GM23338 (cell line): Measurements from ENCODE around the gene M1AP. TPM values are rescaled to one million over a fixed set of nuclear protein-coding genes. Genes with fewer than 3 reads are reported as not detected.

Experiments
- ATAC-seq: fragments of 200-7000 bp; cut with Tn5 transposase; 3 replicates; pipeline ENCODE4 v1.9.1; 2020
- DNase-seq: peaks from one replicate; pipeline ENCODE4 v3.0.0-alpha.2; 2015; ENCODE audit warnings: low spot score
- H2AFZ ChIP-seq: fragments of 200-600 bp; sonication (generic); 2 replicates; pipeline ENCODE4 v1.8.0; 2016; ENCODE audit warnings: antibody characterized with exemption, mild to moderate bottlenecking, moderate library complexity
- H3F3A ChIP-seq: fragments of 200-600 bp; sonication (generic); replicated peaks from 2 replicates; pipeline ENCODE4 v1.8.0; 2017; ENCODE audit warnings: antibody characterized with exemption, mixed run types, low read depth
- H3K27ac ChIP-seq: fragments of 200-600 bp; sonication (generic); 2 replicates; pipeline ENCODE4 v1.6.1; 2016; ENCODE audit warnings: low read depth
- H3K27me3 ChIP-seq: fragments of 200-600 bp; sonication (generic); 2 replicates; pipeline ENCODE4 v1.8.0; 2016; ENCODE audit warnings: mild to moderate bottlenecking, mixed run types, moderate library complexity; ENCODE audit not compliant: insufficient read depth
- H3K36me3 ChIP-seq: fragments of 200-600 bp; sonication (generic); 2 replicates; pipeline ENCODE4 v1.8.0; 2016; ENCODE audit warnings: mild to moderate bottlenecking; ENCODE audit not compliant: insufficient read depth
- H3K4me1 ChIP-seq: fragments of 200-600 bp; sonication (generic); 2 replicates; pipeline ENCODE4 v1.8.0; 2016; ENCODE audit warnings: mild to moderate bottlenecking, moderate library complexity; ENCODE audit not compliant: insufficient read depth
- H3K4me2 ChIP-seq: fragments of 200-600 bp; sonication (generic); 2 replicates; pipeline ENCODE4 v1.7.1; 2017; ENCODE audit warnings: mixed run types
- H3K4me3 ChIP-seq: fragments of 200-600 bp; sonication (generic); 2 replicates; pipeline ENCODE4 v1.6.1; 2016; ENCODE audit warnings: mixed run types
- H3K79me2 ChIP-seq: fragments of 200-600 bp; sonication (generic); replicated peaks from 2 replicates; pipeline ENCODE4 v1.8.0; 2017; ENCODE audit warnings: mild to moderate bottlenecking; ENCODE audit not compliant: insufficient read depth
- H3K9me2 ChIP-seq: fragments of 200-600 bp; sonication (generic); 2 replicates; pipeline ENCODE4 v1.8.0; 2017; ENCODE audit not compliant: insufficient read depth
- H4K20me1 ChIP-seq: fragments of 200-600 bp; sonication (generic); replicated peaks from 2 replicates; pipeline ENCODE4 v1.8.0; 2017; ENCODE audit warnings: mild to moderate bottlenecking; ENCODE audit not compliant: insufficient read depth
- H3K27ac Mint-ChIP-seq: 2 replicates; pipeline ENCODE4 v1.8.0; 2020; ENCODE audit warnings: inconsistent platforms, mild to moderate bottlenecking, moderate library complexity, mixed read lengths
- H3K27me3 Mint-ChIP-seq: 3 replicates; pipeline ENCODE4 v1.8.0; 2022; ENCODE audit warnings: low read depth, mild to moderate bottlenecking, moderate library complexity, mixed read lengths, inconsistent platforms; ENCODE audit not compliant: insufficient read depth, poor library complexity
- H3K36me3 Mint-ChIP-seq: 3 replicates; pipeline ENCODE4 v1.8.0; 2021; ENCODE audit warnings: low read depth, mild to moderate bottlenecking, inconsistent platforms, moderate library complexity, mixed read lengths
- H3K4me1 Mint-ChIP-seq: 3 replicates; pipeline ENCODE4 v1.8.0; 2020; ENCODE audit warnings: mild to moderate bottlenecking, inconsistent platforms, mixed read lengths
- H3K4me3 Mint-ChIP-seq: 3 replicates; pipeline ENCODE4 v1.8.0; 2021; ENCODE audit warnings: moderate library complexity, mild to moderate bottlenecking, inconsistent platforms, mixed read lengths
- H3K9me3 Mint-ChIP-seq: 3 replicates; pipeline ENCODE4 v1.8.0; 2020; ENCODE audit warnings: moderate library complexity, mild to moderate bottlenecking, inconsistent platforms, mixed read lengths
- CREB1 ChIP-seq: fragments of 250-450 bp; sonication (Bioruptor Pico); IDR thresholded peaks from 2 replicates; pipeline ENCODE4 v1.5.0; 2020; ENCODE audit warnings: low read depth, mild to moderate bottlenecking, moderate library complexity
- EZH2 ChIP-seq: fragments of 200-600 bp; sonication (generic); IDR thresholded peaks from one replicate; pipeline ENCODE4 v1.8.0; 2017; ENCODE audit warnings: antibody characterized with exemption, mild to moderate bottlenecking, low read depth; ENCODE audit not compliant: unreplicated experiment
- EZH2phosphoT487 ChIP-seq: fragments of 200-600 bp; sonication (generic); IDR thresholded peaks from one replicate; pipeline ENCODE4 v1.8.1; 2018; ENCODE audit warnings: antibody characterized with exemption; ENCODE audit not compliant: unreplicated experiment
- JUNB ChIP-seq: IDR thresholded peaks from one replicate; pipeline ENCODE4 v1.6.1; 2016; ENCODE audit warnings: antibody characterized with exemption; ENCODE audit not compliant: unreplicated experiment
- NANOG ChIP-seq: IDR thresholded peaks from 2 replicates; pipeline ENCODE4 v1.6.1; 2016; ENCODE audit warnings: antibody characterized with exemption, borderline replicate concordance
- POLR2AphosphoS5 ChIP-seq: IDR thresholded peaks from 2 replicates; pipeline ENCODE4 v1.6.1; 2016; ENCODE audit warnings: antibody characterized with exemption, low read depth
- STAT1 ChIP-seq: IDR thresholded peaks from one replicate; pipeline ENCODE4 v1.6.1; 2016; ENCODE audit warnings: antibody characterized with exemption; ENCODE audit not compliant: unreplicated experiment
- ZNF114 ChIP-seq: fragments of 250-450 bp; sonication (Bioruptor Pico); IDR thresholded peaks from 2 replicates; pipeline ENCODE4 v1.5.0; 2020; ENCODE audit warnings: mild to moderate bottlenecking, moderate library complexity
- ZNF331 ChIP-seq: fragments of 250-450 bp; sonication (Bioruptor Pico); IDR thresholded peaks from 2 replicates; pipeline ENCODE4 v1.5.0; 2020; ENCODE audit warnings: low read depth, mild to moderate bottlenecking, moderate library complexity
- polyA plus RNA-seq: library from polyadenylated mRNA; unstranded; fragments of >200 nt; fragmentation: Nextera tagmentation; extraction: Ambion mirVana; gene quantifications from 2 replicates; pipeline ENCODE4 v1.2.1, GENCODE V29; 2016
- total RNA-seq: library from RNA; depleted of rRNA; stranded (reverse); fragments of >200 nt; shearing (Covaris generic); gene quantifications from 2 replicates; pipeline ENCODE4 v1.2.3, GENCODE V29; 2014
- TF ChIP-seq, protein P1 (sequence below): fragments of 250-450 bp; sonication (Bioruptor Pico); IDR thresholded peaks from 2 replicates; pipeline ENCODE4 v1.5.0; 2020; ENCODE audit warnings: mild to moderate bottlenecking, moderate library complexity
- TF ChIP-seq, protein P2 (sequence below): IDR thresholded peaks from one replicate; pipeline ENCODE4 v1.6.1; 2018; ENCODE audit warnings: antibody characterized with exemption; ENCODE audit not compliant: unreplicated experiment
- TF ChIP-seq, protein P3 (sequence below): IDR thresholded peaks from 2 replicates; pipeline ENCODE4 v1.6.1; 2016; ENCODE audit warnings: antibody characterized with exemption
- TF ChIP-seq, protein P4 (sequence below), 2 experiments: fragments of 200-600 bp in 1 of 2; sonication (generic) in 1 of 2; conservative IDR thresholded peaks; 2 replicates each; pipeline versions ENCODE4 v1.5.1 to v1.6.1; 2016 to 2017; ENCODE audit warnings: antibody characterized with exemption in 2 of 2, low read depth in 2 of 2, mild to moderate bottlenecking in 2 of 2, moderate library complexity in 1 of 2

Gene M1AP
- total and polyA plus RNA-seq, 2 experiments from 2014 or later: 5.1 to 12.1 TPM

DNA sequence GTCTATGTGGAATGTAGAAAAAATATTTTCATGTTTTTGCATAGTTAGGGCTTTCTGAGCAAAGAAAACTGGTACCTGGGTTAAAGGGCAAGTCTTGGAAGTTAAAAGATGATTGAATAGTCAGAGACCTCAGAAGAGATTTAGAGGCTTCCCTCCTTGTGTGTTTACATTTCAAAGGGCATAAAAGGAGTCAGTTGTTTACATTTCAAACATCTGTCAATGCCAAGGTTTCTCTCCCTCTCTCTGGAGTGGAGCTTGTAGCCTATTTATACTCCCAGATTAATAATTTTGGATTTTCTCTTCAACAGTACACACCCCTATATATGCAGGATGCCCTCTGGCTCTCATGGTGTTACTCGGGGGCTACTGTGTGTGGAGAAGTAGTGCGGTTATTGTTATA is 8.6 kb downstream of the M1AP start:
- Mint-ChIP-seq H3K27me3 (peaks cover 2% of the 10 kb centered on the region), H3K36me3 (no peaks in the 10 kb centered on the region)
- no peak for ATAC-seq

More for the DNA sequence above, 8.6 kb downstream of the M1AP start:
- Mint-ChIP-seq H3K27ac (no peak overlapping the region), H3K4me1 (peaks cover 4% of the 10 kb centered on the region; the same call in 1 of the 3 replicates), H3K9me3 (no peaks in the 10 kb centered on the region), H3K4me3 (no peak overlapping the region)
- H3K4me3 ChIP-seq: no peak overlapping the region
- H3K36me3 ChIP-seq: no peaks in the 10 kb centered on the region
- TF ChIP-seq NANOG (no peak), ZNF114 (CRISPR knock-in tag) (no peak), JUNB (no peak), CREB1 (CRISPR knock-in tag) (no peak), EZH2phosphoT487 (no peak), STAT1 (no peak), EZH2 (no peak), ZNF331 (no peak), POLR2AphosphoS5 (no peak)
- TF ChIP-seq, protein P1, sequence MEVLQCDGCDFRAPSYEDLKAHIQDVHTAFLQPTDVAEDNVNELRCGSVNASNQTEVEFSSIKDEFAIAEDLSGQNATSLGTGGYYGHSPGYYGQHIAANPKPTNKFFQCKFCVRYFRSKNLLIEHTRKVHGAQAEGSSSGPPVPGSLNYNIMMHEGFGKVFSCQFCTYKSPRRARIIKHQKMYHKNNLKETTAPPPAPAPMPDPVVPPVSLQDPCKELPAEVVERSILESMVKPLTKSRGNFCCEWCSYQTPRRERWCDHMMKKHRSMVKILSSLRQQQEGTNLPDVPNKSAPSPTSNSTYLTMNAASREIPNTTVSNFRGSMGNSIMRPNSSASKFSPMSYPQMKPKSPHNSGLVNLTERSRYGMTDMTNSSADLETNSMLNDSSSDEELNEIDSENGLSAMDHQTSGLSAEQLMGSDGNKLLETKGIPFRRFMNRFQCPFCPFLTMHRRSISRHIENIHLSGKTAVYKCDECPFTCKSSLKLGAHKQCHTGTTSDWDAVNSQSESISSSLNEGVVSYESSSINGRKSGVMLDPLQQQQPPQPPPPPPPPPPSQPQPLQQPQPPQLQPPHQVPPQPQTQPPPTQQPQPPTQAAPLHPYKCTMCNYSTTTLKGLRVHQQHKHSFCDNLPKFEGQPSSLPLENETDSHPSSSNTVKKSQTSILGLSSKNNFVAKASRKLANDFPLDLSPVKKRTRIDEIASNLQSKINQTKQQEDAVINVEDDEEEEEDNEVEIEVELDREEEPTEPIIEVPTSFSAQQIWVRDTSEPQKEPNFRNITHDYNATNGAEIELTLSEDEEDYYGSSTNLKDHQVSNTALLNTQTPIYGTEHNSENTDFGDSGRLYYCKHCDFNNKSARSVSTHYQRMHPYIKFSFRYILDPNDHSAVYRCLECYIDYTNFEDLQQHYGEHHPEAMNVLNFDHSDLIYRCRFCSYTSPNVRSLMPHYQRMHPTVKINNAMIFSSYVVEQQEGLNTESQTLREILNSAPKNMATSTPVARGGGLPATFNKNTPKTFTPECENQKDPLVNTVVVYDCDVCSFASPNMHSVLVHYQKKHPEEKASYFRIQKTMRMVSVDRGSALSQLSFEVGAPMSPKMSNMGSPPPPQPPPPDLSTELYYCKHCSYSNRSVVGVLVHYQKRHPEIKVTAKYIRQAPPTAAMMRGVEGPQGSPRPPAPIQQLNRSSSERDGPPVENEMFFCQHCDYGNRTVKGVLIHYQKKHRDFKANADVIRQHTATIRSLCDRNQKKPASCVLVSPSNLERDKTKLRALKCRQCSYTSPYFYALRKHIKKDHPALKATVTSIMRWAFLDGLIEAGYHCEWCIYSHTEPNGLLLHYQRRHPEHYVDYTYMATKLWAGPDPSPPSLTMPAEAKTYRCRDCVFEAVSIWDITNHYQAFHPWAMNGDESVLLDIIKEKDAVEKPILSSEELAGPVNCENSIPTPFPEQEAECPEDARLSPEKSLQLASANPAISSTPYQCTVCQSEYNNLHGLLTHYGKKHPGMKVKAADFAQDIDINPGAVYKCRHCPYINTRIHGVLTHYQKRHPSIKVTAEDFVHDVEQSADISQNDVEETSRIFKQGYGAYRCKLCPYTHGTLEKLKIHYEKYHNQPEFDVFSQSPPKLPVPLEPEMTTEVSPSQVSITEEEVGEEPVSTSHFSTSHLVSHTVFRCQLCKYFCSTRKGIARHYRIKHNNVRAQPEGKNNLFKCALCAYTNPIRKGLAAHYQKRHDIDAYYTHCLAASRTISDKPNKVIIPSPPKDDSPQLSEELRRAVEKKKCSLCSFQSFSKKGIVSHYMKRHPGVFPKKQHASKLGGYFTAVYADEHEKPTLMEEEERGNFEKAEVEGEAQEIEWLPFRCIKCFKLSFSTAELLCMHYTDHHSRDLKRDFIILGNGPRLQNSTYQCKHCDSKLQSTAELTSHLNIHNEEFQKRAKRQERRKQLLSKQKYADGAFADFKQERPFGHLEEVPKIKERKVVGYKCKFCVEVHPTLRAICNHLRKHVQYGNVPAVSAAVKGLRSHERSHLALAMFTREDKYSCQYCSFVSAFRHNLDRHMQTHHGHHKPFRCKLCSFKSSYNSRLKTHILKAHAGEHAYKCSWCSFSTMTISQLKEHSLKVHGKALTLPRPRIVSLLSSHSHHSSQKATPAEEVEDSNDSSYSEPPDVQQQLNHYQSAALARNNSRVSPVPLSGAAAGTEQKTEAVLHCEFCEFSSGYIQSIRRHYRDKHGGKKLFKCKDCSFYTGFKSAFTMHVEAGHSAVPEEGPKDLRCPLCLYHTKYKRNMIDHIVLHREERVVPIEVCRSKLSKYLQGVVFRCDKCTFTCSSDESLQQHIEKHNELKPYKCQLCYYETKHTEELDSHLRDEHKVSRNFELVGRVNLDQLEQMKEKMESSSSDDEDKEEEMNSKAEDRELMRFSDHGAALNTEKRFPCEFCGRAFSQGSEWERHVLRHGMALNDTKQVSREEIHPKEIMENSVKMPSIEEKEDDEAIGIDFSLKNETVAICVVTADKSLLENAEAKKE (CRISPR knock-in tag): no peak
- TF ChIP-seq, protein P2, sequence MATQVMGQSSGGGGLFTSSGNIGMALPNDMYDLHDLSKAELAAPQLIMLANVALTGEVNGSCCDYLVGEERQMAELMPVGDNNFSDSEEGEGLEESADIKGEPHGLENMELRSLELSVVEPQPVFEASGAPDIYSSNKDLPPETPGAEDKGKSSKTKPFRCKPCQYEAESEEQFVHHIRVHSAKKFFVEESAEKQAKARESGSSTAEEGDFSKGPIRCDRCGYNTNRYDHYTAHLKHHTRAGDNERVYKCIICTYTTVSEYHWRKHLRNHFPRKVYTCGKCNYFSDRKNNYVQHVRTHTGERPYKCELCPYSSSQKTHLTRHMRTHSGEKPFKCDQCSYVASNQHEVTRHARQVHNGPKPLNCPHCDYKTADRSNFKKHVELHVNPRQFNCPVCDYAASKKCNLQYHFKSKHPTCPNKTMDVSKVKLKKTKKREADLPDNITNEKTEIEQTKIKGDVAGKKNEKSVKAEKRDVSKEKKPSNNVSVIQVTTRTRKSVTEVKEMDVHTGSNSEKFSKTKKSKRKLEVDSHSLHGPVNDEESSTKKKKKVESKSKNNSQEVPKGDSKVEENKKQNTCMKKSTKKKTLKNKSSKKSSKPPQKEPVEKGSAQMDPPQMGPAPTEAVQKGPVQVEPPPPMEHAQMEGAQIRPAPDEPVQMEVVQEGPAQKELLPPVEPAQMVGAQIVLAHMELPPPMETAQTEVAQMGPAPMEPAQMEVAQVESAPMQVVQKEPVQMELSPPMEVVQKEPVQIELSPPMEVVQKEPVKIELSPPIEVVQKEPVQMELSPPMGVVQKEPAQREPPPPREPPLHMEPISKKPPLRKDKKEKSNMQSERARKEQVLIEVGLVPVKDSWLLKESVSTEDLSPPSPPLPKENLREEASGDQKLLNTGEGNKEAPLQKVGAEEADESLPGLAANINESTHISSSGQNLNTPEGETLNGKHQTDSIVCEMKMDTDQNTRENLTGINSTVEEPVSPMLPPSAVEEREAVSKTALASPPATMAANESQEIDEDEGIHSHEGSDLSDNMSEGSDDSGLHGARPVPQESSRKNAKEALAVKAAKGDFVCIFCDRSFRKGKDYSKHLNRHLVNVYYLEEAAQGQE: no peak
- TF ChIP-seq, protein P3, sequence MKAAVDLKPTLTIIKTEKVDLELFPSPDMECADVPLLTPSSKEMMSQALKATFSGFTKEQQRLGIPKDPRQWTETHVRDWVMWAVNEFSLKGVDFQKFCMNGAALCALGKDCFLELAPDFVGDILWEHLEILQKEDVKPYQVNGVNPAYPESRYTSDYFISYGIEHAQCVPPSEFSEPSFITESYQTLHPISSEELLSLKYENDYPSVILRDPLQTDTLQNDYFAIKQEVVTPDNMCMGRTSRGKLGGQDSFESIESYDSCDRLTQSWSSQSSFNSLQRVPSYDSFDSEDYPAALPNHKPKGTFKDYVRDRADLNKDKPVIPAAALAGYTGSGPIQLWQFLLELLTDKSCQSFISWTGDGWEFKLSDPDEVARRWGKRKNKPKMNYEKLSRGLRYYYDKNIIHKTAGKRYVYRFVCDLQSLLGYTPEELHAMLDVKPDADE: no peak
- TF ChIP-seq, protein P4, sequence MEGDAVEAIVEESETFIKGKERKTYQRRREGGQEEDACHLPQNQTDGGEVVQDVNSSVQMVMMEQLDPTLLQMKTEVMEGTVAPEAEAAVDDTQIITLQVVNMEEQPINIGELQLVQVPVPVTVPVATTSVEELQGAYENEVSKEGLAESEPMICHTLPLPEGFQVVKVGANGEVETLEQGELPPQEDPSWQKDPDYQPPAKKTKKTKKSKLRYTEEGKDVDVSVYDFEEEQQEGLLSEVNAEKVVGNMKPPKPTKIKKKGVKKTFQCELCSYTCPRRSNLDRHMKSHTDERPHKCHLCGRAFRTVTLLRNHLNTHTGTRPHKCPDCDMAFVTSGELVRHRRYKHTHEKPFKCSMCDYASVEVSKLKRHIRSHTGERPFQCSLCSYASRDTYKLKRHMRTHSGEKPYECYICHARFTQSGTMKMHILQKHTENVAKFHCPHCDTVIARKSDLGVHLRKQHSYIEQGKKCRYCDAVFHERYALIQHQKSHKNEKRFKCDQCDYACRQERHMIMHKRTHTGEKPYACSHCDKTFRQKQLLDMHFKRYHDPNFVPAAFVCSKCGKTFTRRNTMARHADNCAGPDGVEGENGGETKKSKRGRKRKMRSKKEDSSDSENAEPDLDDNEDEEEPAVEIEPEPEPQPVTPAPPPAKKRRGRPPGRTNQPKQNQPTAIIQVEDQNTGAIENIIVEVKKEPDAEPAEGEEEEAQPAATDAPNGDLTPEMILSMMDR (conservative IDR thresholded peaks at IDR 0.05; ENCODE audit: low read depth in 2 of 2): no peak
- no peaks in the 10 kb centered on the region for H3K4me1 ChIP-seq
- H3K79me2 ChIP-seq: no peaks in the 10 kb centered on the region
- H3F3A ChIP-seq: no peaks in the 10 kb centered on the region
- H3K27me3 ChIP-seq: no peaks in the 10 kb centered on the region; the same call in 1 of the 2 replicates
- H3K9me2 ChIP-seq: no peaks in the 10 kb centered on the region
- no peaks in the 10 kb centered on the region; the same call in 1 of the 2 replicates for H4K20me1 ChIP-seq
- H3K27ac ChIP-seq: no peak overlapping the region
- no peak overlapping the region for H2AFZ ChIP-seq
- DNase-seq: no peak
- no peak overlapping the region for H3K4me2 ChIP-seq
